SK-N-MC (cell line): ENCODE measurements around the gene TRIM7.
A peak's percentile ranks its signal among the peaks of the same experiment; 100 is the strongest.

Source experiments
- DNase-seq: peaks from one replicate; pipeline ENCODE4 v3.0.0-alpha.2; 2011; ENCODE audit warnings: low read depth, low spot score
- H3K27ac ChIP-seq: fragments of 200-600 bp; sonication (generic); 2 replicates; pipeline ENCODE4 v1.5.1; 2016; ENCODE audit warnings: mixed run types
- H3K36me3 ChIP-seq: fragments of 200-600 bp; sonication (generic); 2 replicates; pipeline ENCODE4 v1.6.1; 2017; ENCODE audit warnings: antibody characterized with exemption, low read length, mixed read lengths; ENCODE audit not compliant: insufficient read depth
- H3K4me3 ChIP-seq: fragments of 200-600 bp; sonication (generic); 2 replicates; pipeline ENCODE4 v1.5.1; 2016
- H3K9ac ChIP-seq: fragments of 200-600 bp; sonication (generic); 2 replicates; pipeline ENCODE4 v1.8.0; 2017; ENCODE audit warnings: mixed run types, mixed read lengths; ENCODE audit not compliant: insufficient read length
- H3K9me3 ChIP-seq: fragments of 200-600 bp; sonication (generic); 2 replicates; pipeline ENCODE4 v1.6.1; 2017; ENCODE audit warnings: low read depth, mild to moderate bottlenecking, antibody characterized with exemption, low read length, moderate library complexity, mixed read lengths
- EZH2 ChIP-seq: fragments of 200-600 bp; sonication (generic); IDR thresholded peaks from one replicate; pipeline ENCODE4 v1.6.1; 2017; ENCODE audit warnings: antibody characterized with exemption
- FOXP2 ChIP-seq: optimal IDR thresholded peaks from 2 replicates; pipeline ENCODE3; 2011; ENCODE audit warnings: mild to moderate bottlenecking, moderate library complexity; ENCODE audit not compliant: insufficient read depth; ENCODE audit errors: extremely low read length, control extremely low read depth
- POLR2AphosphoS5 ChIP-seq: IDR thresholded peaks from 2 replicates; pipeline ENCODE4 v1.6.1; 2012; ENCODE audit warnings: mild to moderate bottlenecking, low read depth, low read length, borderline replicate concordance

Gene TRIM7

GRCh38 chr5:181241393-181241975 is 36.5 kb upstream of the TRIM7 start:
- DNase-seq = no peak
- peak overlapping the region; percentile 99 for H3K27ac ChIP-seq
- TF ChIP-seq POLR2AphosphoS5 (no peak; the same call in 1 of the 2 replicates), FOXP2 (no peak), EZH2 (no peak)

DNA sequence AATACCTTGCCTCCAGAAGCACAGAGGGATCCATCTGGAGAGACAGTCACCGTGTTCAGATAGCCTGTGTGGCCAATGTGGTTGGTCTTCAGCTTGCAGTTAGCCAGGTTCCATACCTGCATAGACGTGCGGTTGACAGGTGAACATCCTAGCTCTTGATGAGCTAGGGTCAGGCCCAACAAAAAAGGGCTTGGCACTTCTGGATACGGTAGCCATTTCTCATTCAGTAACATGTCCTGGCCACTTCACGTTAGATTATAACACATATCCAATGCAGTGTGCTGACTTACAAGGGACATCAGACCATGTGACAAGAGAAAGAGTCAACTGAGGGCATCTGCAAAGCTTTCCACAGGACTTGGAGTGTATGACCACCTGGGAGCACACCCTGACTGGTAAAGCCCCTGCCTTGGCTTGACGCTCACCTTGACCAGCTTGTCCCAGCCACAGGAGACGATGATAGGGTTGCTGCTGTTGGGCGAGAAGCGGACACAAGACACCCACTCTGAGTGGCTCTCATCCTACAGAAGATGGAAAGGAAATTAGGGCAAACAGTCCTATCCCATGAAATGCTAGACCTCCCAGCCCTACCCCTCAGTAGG is 34.2 kb upstream of the TRIM7 start:
- no peaks in the 10 kb centered on the region for H3K9me3 ChIP-seq
- H3K4me3 ChIP-seq = no peak overlapping the region
- no peak for TF ChIP-seq FOXP2
- no peak for TF ChIP-seq EZH2
- no peak; the same call in 1 of the 2 replicates for TF ChIP-seq POLR2AphosphoS5
- peaks cover 83% of the 10 kb centered on the region for H3K36me3 ChIP-seq
- H3K27ac ChIP-seq = no peak overlapping the region; the same call in 1 of the 2 replicates
- DNase-seq = no peak
- no peak overlapping the region for H3K9ac ChIP-seq

More at GRCh38 chr5:181241393-181241975, 36.5 kb upstream of the TRIM7 start:
- Histone ChIP-seq H3K4me3 (peak overlapping the region; percentile 91), H3K36me3 (peaks cover 67% of the 10 kb centered on the region), H3K9ac (peak overlapping the region; percentile 99), H3K9me3 (no peaks in the 10 kb centered on the region)

- DNase-seq = no peak
- H3K27ac ChIP-seq = no peak overlapping the region
- no peak overlapping the region for H3K4me3 ChIP-seq
- TF ChIP-seq EZH2 = no peak
- H3K9me3 ChIP-seq = no peaks in the 10 kb centered on the region
- H3K9ac ChIP-seq = no peak overlapping the region
- peaks cover 79% of the 10 kb centered on the region for H3K36me3 ChIP-seq
These were observed 32.9 kb upstream of the TRIM7 start for GRCh38 chr5:181237729-181238385.

- DNase-seq = no peak
- Histone ChIP-seq H3K36me3 (peaks cover 72% of the 10 kb centered on the region), H3K9ac (no peak overlapping the region), H3K4me3 (no peak overlapping the region), H3K9me3 (no peaks in the 10 kb centered on the region), H3K27ac (peak overlapping the region; percentile 91)
- TF ChIP-seq FOXP2 = no peak
- no peak for TF ChIP-seq EZH2
- TF ChIP-seq POLR2AphosphoS5 = no peak; the same call in none of the 2 replicates
These were observed 32.1 kb upstream of the TRIM7 start for GRCh38 chr5:181236954-181237641.

- TF ChIP-seq EZH2 (no peak), FOXP2 (no peak), POLR2AphosphoS5 (no peak)
- no peak for DNase-seq
- Histone ChIP-seq H3K36me3 (peaks cover 65% of the 10 kb centered on the region), H3K9ac (no peak overlapping the region), H3K4me3 (no peak overlapping the region), H3K27ac (peak overlapping the region; percentile 91), H3K9me3 (no peaks in the 10 kb centered on the region)
These were observed 31.5 kb upstream of the TRIM7 start for GRCh38 chr5:181236471-181236870.

GRCh38 chr5:181235689-181236366 is 30.8 kb upstream of the TRIM7 start:
- Histone ChIP-seq H3K9me3 (no peaks in the 10 kb centered on the region), H3K27ac (peak overlapping the region; percentile 91), H3K4me3 (no peak overlapping the region), H3K9ac (no peak overlapping the region), H3K36me3 (peaks cover 59% of the 10 kb centered on the region)
- no peak for DNase-seq
- no peak for TF ChIP-seq EZH2
- peak; percentile 69 for TF ChIP-seq POLR2AphosphoS5

DNA sequence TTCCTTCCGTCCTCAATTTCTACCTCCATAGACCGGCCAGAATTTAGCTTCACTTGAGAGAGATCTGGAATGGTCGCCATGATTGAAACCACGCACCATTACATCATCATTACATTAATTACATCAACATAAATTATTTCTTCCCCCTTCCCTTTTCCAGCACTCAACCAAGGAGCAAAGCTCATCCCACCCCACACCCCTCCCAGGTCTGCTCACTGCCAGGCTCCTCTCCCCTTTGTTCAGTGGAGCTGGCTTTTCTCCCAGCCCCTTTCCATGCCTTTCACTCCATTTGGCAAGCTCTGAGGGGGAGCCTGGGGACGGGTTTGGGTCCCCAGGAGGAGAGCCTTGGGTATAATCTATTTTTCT is 30.3 kb upstream of the TRIM7 start:
- Histone ChIP-seq H3K27ac (peak overlapping the region; percentile 91), H3K36me3 (peaks cover 54% of the 10 kb centered on the region), H3K9ac (no peak overlapping the region), H3K9me3 (no peaks in the 10 kb centered on the region), H3K4me3 (no peak overlapping the region)
- no peak for DNase-seq
- TF ChIP-seq EZH2 = no peak
- TF ChIP-seq POLR2AphosphoS5 = no peak
- no peak for TF ChIP-seq FOXP2
